IMR-90 (cell line): ENCODE data around the gene DDX10. TPM values are rescaled to one million over a fixed set of nuclear protein-coding genes. Genes with fewer than 3 reads are reported as not detected.

Source experiments
- ATAC-seq: fragments of 200-7000 bp; cut with Tn5 transposase; 2 replicates; pipeline ENCODE4 v1.9.1; 2020; ENCODE audit warnings: low read depth, mild to moderate bottlenecking, moderate library complexity
- BruUV-seq: library from RNA; stranded (reverse); fragments of 400-500 nt; replicated peaks from 2 replicates; lab custom pipeline; 2021; lab: Mats Ljungman, UMichigan
- CTCF ChIA-PET: fragments of 300-600 bp; formaldehyde crosslinking; extraction: SDS; loops from one replicate; lab custom pipeline; 2021; ENCODE audit warnings: antibody characterized with exemption; lab: Yijun Ruan, JAX
- POLR2A ChIA-PET: fragments of 300-600 bp; sonication (Branson Sonifier 250); formaldehyde crosslinking; loops from one replicate; lab custom pipeline; 2022; ENCODE audit warnings: antibody characterized with exemption; ENCODE audit not compliant: unreplicated experiment; lab: Charles Lee
- DNase-seq: peaks from one replicate; pipeline ENCODE4 v3.0.0; 2013
- H2AFZ ChIP-seq: replicated peaks from 2 replicates; pipeline ENCODE3; 2013; ENCODE audit warnings: low read length, mild to moderate bottlenecking; ENCODE audit not compliant: poor library complexity
- H2AK5ac ChIP-seq: 2 replicates; pipeline ENCODE4 v1.6.1; 2013; ENCODE audit warnings: low read depth, low read length, inconsistent platforms
- H2AK9ac ChIP-seq: replicated peaks from 2 replicates; pipeline ENCODE3; 2013; ENCODE audit warnings: mild to moderate bottlenecking, low read depth, low read length, moderate library complexity; ENCODE audit not compliant: poor library complexity
- H2BK120ac ChIP-seq: 2 replicates; pipeline ENCODE4 v1.6.1; 2013; ENCODE audit warnings: low read depth, low read length, inconsistent platforms
- H2BK15ac ChIP-seq: 3 replicates; pipeline ENCODE4 v1.6.1; 2013; ENCODE audit warnings: low read depth, low read length, inconsistent platforms
- H2BK20ac ChIP-seq: 2 replicates; pipeline ENCODE4 v1.6.1; 2013; ENCODE audit warnings: low read depth, mild to moderate bottlenecking, inconsistent platforms, low read length, moderate library complexity
- H2BK5ac ChIP-seq: 2 replicates; pipeline ENCODE4 v1.6.1; 2013; ENCODE audit warnings: mild to moderate bottlenecking, low read depth, low read length, inconsistent platforms; ENCODE audit not compliant: poor library complexity, severe bottlenecking
- H3K14ac ChIP-seq: replicated peaks from 2 replicates; pipeline ENCODE4 v1.6.1; 2013; ENCODE audit warnings: low read depth, low read length, inconsistent platforms
- H3K18ac ChIP-seq: 2 replicates; pipeline ENCODE4 v1.6.1; 2013; ENCODE audit warnings: low read depth, low read length, control low read depth
- H3K23ac ChIP-seq: 2 replicates; pipeline ENCODE4 v1.6.1; 2013; ENCODE audit warnings: low read depth, low read length, inconsistent platforms
- H3K27ac ChIP-seq: 2 replicates; pipeline ENCODE4 v1.5.1; 2013; ENCODE audit warnings: mild to moderate bottlenecking, control low read depth, low read length; ENCODE audit not compliant: insufficient read depth
- H3K27me3 ChIP-seq: 2 replicates; pipeline ENCODE4 v1.6.1; 2013; ENCODE audit warnings: low read length; ENCODE audit not compliant: control insufficient read depth, insufficient read depth
- H3K36me3 ChIP-seq: 2 replicates; pipeline ENCODE4 v1.6.1; 2013; ENCODE audit warnings: low read length, mixed read lengths; ENCODE audit not compliant: control insufficient read depth, insufficient read depth
- H3K4ac ChIP-seq: 2 replicates; pipeline ENCODE4 v1.6.1; 2013; ENCODE audit warnings: low read depth, low read length, inconsistent platforms
- H3K4me1 ChIP-seq: 2 replicates; pipeline ENCODE4 v1.6.1; 2013; ENCODE audit warnings: low read length, mixed read lengths; ENCODE audit not compliant: control insufficient read depth, insufficient read depth
- H3K4me2 ChIP-seq: 2 replicates; pipeline ENCODE4 v1.6.1; 2013; ENCODE audit warnings: low read depth, mild to moderate bottlenecking, control low read depth, low read length, moderate library complexity
- H3K4me3 ChIP-seq: 2 replicates; pipeline ENCODE4 v1.5.1; 2013; ENCODE audit warnings: low read depth, mild to moderate bottlenecking, control low read depth, low read length, moderate library complexity; ENCODE audit not compliant: insufficient read depth
- H3K56ac ChIP-seq: 2 replicates; pipeline ENCODE4 v1.6.1; 2013; ENCODE audit warnings: low read length, inconsistent platforms; ENCODE audit not compliant: insufficient read depth; ENCODE audit errors: extremely low read depth
- H3K79me1 ChIP-seq, 2 experiments: 2 replicates each; pipeline ENCODE4 v1.6.1; 2013; ENCODE audit warnings: low read length in 2 of 2, inconsistent platforms in 1 of 2, low read depth in 1 of 2
- H3K9ac ChIP-seq: 2 replicates; pipeline ENCODE4 v1.6.1; 2013; ENCODE audit warnings: low read depth, low read length, control low read depth
- H3K9me1 ChIP-seq: 2 replicates; pipeline ENCODE4 v1.6.1; 2013; ENCODE audit warnings: low read length, inconsistent platforms; ENCODE audit not compliant: insufficient read depth
- H3K9me3 ChIP-seq: 2 replicates; pipeline ENCODE4 v1.6.1; 2013; ENCODE audit warnings: low read length; ENCODE audit not compliant: control insufficient read depth, insufficient read depth
- H4K20me1 ChIP-seq: 2 replicates; pipeline ENCODE4 v1.6.1; 2013; ENCODE audit warnings: low read length, inconsistent platforms; ENCODE audit not compliant: insufficient read depth
- H4K5ac ChIP-seq: 2 replicates; pipeline ENCODE4 v1.6.1; 2013; ENCODE audit warnings: mild to moderate bottlenecking, low read depth, low read length, control low read depth
- H4K8ac ChIP-seq, 2 experiments: 2 replicates each; pipeline ENCODE4 v1.6.1; 2013; ENCODE audit warnings: low read depth in 2 of 2, low read length in 2 of 2, control low read depth in 1 of 2, inconsistent platforms in 1 of 2
- H4K91ac ChIP-seq: 2 replicates; pipeline ENCODE4 v1.6.1; 2013; ENCODE audit warnings: low read depth, low read length, inconsistent platforms; ENCODE audit not compliant: insufficient read depth
- BHLHE40 ChIP-seq: fragments of 150-350 bp; IDR thresholded peaks from 2 replicates; pipeline ENCODE4 v1.6.1; 2016; ENCODE audit warnings: mild to moderate bottlenecking, low read depth, low read length
- CEBPB ChIP-seq: IDR thresholded peaks from 2 replicates; pipeline ENCODE4 v1.6.1; 2012; ENCODE audit warnings: low read depth, low read length, improper control_type of control experiment
- CHD1 ChIP-seq: IDR thresholded peaks from 2 replicates; pipeline ENCODE4 v1.6.1; 2012; ENCODE audit warnings: low read depth, low read length, improper control_type of control experiment
- CTCF ChIP-seq: conservative IDR thresholded peaks from 2 replicates; pipeline ENCODE4 v1.5.1; 2012; ENCODE audit warnings: mild to moderate bottlenecking, low read depth, low read length, improper control_type of control experiment
- FOS ChIP-seq: fragments of 150-350 bp; IDR thresholded peaks from 2 replicates; pipeline ENCODE4 v1.6.1; 2016; ENCODE audit warnings: low read depth, low read length
- MAFK ChIP-seq: IDR thresholded peaks from 2 replicates; pipeline ENCODE4 v1.6.1; 2012; ENCODE audit warnings: low read depth, low read length, improper control_type of control experiment
- MAZ ChIP-seq: IDR thresholded peaks from 2 replicates; pipeline ENCODE4 v1.6.1; 2012; ENCODE audit warnings: low read depth, mild to moderate bottlenecking, low read length, improper control_type of control experiment, moderate library complexity, borderline replicate concordance
- MXI1 ChIP-seq: IDR thresholded peaks from 2 replicates; pipeline ENCODE4 v1.6.1; 2012; ENCODE audit warnings: low read depth, mild to moderate bottlenecking, low read length, moderate library complexity, borderline replicate concordance
- NFE2L2 ChIP-seq: fragments of 150-350 bp; IDR thresholded peaks from 2 replicates; pipeline ENCODE4 v1.6.1; 2016; ENCODE audit warnings: low read depth, mild to moderate bottlenecking, low read length
- POLR2A ChIP-seq: IDR thresholded peaks from 2 replicates; pipeline ENCODE4 v1.6.1; 2012; ENCODE audit warnings: mild to moderate bottlenecking, low read depth, low read length
- RAD21 ChIP-seq: IDR thresholded peaks from 2 replicates; pipeline ENCODE4 v1.6.1; 2012; ENCODE audit warnings: low read length, improper control_type of control experiment
- RCOR1 ChIP-seq: IDR thresholded peaks from 2 replicates; pipeline ENCODE4 v1.6.1; 2012; ENCODE audit warnings: mild to moderate bottlenecking, low read length, improper control_type of control experiment; ENCODE audit not compliant: insufficient replicate concordance
- RFX5 ChIP-seq: IDR thresholded peaks from 2 replicates; pipeline ENCODE4 v1.8.0; 2012; ENCODE audit warnings: low read depth, mild to moderate bottlenecking, low read length, moderate library complexity
- SMC3 ChIP-seq: fragments of 150-350 bp; IDR thresholded peaks from 2 replicates; pipeline ENCODE4 v1.6.1; 2016; ENCODE audit warnings: low read depth, mild to moderate bottlenecking, antibody characterized with exemption, low read length, moderate library complexity
- USF2 ChIP-seq: fragments of 150-350 bp; IDR thresholded peaks from 2 replicates; pipeline ENCODE4 v1.6.1; 2017; ENCODE audit warnings: mild to moderate bottlenecking, antibody characterized with exemption, low read length, low read depth
- dilution Hi-C: fragments of 300-500 bp; cut with HindIII; formaldehyde crosslinking; loops from one replicate; pipeline ENCODE4 v1.14.3; 2018; ENCODE audit warnings: low sequenced_read_pairs; ENCODE audit not compliant: unreplicated experiment
- in situ Hi-C: fragments of 300-500 bp; cut with MboI; formaldehyde crosslinking; loops from 3 replicates; pipeline ENCODE4 v1.14.3; 2019; ENCODE audit warnings: low sequenced_read_pairs, inconsistent platforms, mixed read lengths
- intact Hi-C: fragments of 100-400 bp; cut with micrococcal nuclease; formaldehyde crosslinking; loops from 2 replicates; pipeline ENCODE4 v1.10.0; 2022
- polyA plus RNA-seq, 3 experiments: library from polyadenylated mRNA; depleted of rRNA; stranded (reverse); fragments of >200 nt; gene quantifications; 2 replicates each; pipeline ENCODE4 v1.2.3, GENCODE V29; 2012; ENCODE audit warnings: low replicate concordance in 1 of 3
- total RNA-seq: library from RNA; depleted of rRNA; stranded (reverse); fragments of >200 nt; gene quantifications from 2 replicates; pipeline ENCODE4 v1.2.3, GENCODE V29; 2012
- TF ChIP-seq, protein P1 (sequence below): fragments of 150-350 bp; IDR thresholded peaks from 2 replicates; pipeline ENCODE4 v1.6.1; 2016; ENCODE audit warnings: low read depth, mild to moderate bottlenecking, low read length, moderate library complexity, borderline replicate concordance

DDX10 gene
- total and polyA plus RNA-seq, 2 of the 4 experiments (the other 2 are of a cell fraction) = 20.0 to 31.9 TPM

DNA sequence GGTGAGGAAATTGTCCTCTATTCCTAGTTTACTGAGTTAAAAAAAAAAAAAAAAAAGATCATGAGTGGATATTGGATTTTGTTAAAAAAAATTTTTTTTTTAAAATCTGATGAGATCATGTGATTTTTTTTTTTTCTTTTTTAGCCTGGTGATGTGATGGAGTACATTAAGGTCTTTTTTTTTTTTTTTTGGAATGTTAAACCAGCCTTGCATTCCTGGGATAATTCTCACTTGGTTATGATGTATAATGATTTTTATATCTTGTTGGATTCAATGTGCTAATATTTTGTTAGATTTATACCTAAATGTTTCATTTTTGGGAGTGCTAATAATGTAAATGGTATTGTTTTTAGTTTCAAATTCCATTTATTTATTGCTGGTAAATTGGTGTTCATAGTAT, 43.3 kb downstream of the DDX10 start:
- Histone ChIP-seq H2BK120ac (no peak overlapping the region), H3K27ac (no peak overlapping the region), H3K4ac (no peak overlapping the region), H4K5ac (no peak overlapping the region), H3K18ac (no peak overlapping the region), H4K8ac (no peak overlapping the region), H3K9ac (no peak overlapping the region), H4K91ac (no peak overlapping the region), H2BK20ac (no peak overlapping the region), H3K79me1 (peaks cover 5 to 11% of the 10 kb centered on the region in 2 experiments; a peak in 3 of 4 replicates), H3K27me3 (no peaks in the 10 kb centered on the region), H3K9me3 (peaks cover 16% of the 10 kb centered on the region), H2BK5ac (no peak overlapping the region), H2AFZ (no peak overlapping the region), H3K4me2 (no peak overlapping the region), H4K20me1 (no peaks in the 10 kb centered on the region), H3K4me1 (no peaks in the 10 kb centered on the region), H2AK5ac (no peak overlapping the region), H3K36me3 (peaks cover 17% of the 10 kb centered on the region), H2BK15ac (no peak overlapping the region), H3K14ac (no peak overlapping the region), H3K23ac (no peak overlapping the region), H3K4me3 (no peak overlapping the region), H2AK9ac (no peak overlapping the region), H3K9me1 (no peaks in the 10 kb centered on the region), H3K56ac (no peak overlapping the region)
- in situ Hi-C loops (loop anchor here (10.0 kb wide), 1 partner anchor 987 kb away; no protein-coding TSS in a partner anchor), intact Hi-C loops (no loop called here), dilution Hi-C loops (no loop called here)
- BruUV-seq = no TSS peak
- POLR2A ChIA-PET = no interaction called here
- CTCF ChIA-PET = no interaction called here
- ATAC-seq = no peak
- no peak for TF ChIP-seq USF2
- no peak for TF ChIP-seq CTCF
- no peak for TF ChIP-seq RFX5
- TF ChIP-seq CEBPB = no peak
- TF ChIP-seq, protein P1, sequence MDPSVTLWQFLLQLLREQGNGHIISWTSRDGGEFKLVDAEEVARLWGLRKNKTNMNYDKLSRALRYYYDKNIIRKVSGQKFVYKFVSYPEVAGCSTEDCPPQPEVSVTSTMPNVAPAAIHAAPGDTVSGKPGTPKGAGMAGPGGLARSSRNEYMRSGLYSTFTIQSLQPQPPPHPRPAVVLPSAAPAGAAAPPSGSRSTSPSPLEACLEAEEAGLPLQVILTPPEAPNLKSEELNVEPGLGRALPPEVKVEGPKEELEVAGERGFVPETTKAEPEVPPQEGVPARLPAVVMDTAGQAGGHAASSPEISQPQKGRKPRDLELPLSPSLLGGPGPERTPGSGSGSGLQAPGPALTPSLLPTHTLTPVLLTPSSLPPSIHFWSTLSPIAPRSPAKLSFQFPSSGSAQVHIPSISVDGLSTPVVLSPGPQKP = no peak
- no peak for TF ChIP-seq MAZ
- no peak for TF ChIP-seq CHD1
- no peak for TF ChIP-seq RAD21
- no peak for TF ChIP-seq MXI1
- TF ChIP-seq NFE2L2 = no peak
- TF ChIP-seq SMC3 = no peak
- no peak for TF ChIP-seq FOS
- no peak for TF ChIP-seq MAFK
- TF ChIP-seq POLR2A = no peak
- TF ChIP-seq BHLHE40 = no peak
- TF ChIP-seq RCOR1 = no peak
- no peak for DNase-seq
